ENCODE results near the gene TEDDM1. TPM values are rescaled to one million over a fixed set of nuclear protein-coding genes. Genes with fewer than 3 reads are reported as not detected.

TEDDM1 gene
- total RNA-seq, 1 donor from 2014 or later, result not detected

Other genes with a start within 250 kb of the TEDDM1 start
- gene GLUL, start 8.9 kb downstream of the TEDDM1 start, total RNA-seq, result 221 TPM
- gene RGSL1, start 49.5 kb upstream of the TEDDM1 start, total RNA-seq, result not detected
- 2.2 TPM for gene RNASEL, start 188.6 kb upstream of the TEDDM1 start, total RNA-seq
- 0.15 TPM for gene RGS16, start 203.7 kb upstream of the TEDDM1 start, total RNA-seq